Activated T-cell treated with anti-CD3 and anti-CD28 coated beads, Interleukin-2, amount 50 U/mL, for 48 hours (primary cell): ENCODE data around the gene UTP3.
A peak's percentile ranks its signal among the peaks of the same experiment; 100 is the strongest.
"Not testable (repeated sequence)": the region's sequence is repeated elsewhere in the genome, so short reads cannot be mapped to it uniquely, and the experiment has no call there.

Experiments
- DNase-seq, 2 experiments: peaks; one replicate each; pipeline ENCODE4 v3.0.0-alpha.2; 2020

The UTP3 gene

GRCh38 chr4:70718811-70719604 is 30.7 kb downstream of the UTP3 start:
- DNase-seq: no peak

GRCh38 chr4:70721747-70722146 is 33.4 kb downstream of the UTP3 start, which contains the start of gene RUFY3:
Gene RUFY3 (plus strand): TSS chr4:70721964. CDS start chr4:70722574, 610 bp downstream.
- DNase-seq: no peak

- DNase-seq: peak in 1 of 2 experiments; percentile 35
Observed at GRCh38 chr4:70722199-70722791, 34.0 kb downstream of the UTP3 start.

- no peak for DNase-seq
Observed at GRCh38 chr4:70724463-70724862, 36.1 kb downstream of the UTP3 start.

GRCh38 chr4:70725633-70726032 is 37.3 kb downstream of the UTP3 start:
- no peak for DNase-seq

GRCh38 chr4:70726515-70726914 is 38.2 kb downstream of the UTP3 start:
- not testable (repeated sequence) for DNase-seq

- no peak for DNase-seq
Observed at GRCh38 chr4:70728091-70728490, 39.8 kb downstream of the UTP3 start.

GRCh38 chr4:70732878-70733277 is 44.5 kb downstream of the UTP3 start:
- not testable (repeated sequence) for DNase-seq

- no peak for DNase-seq
Observed at GRCh38 chr4:70734168-70734954, 46.0 kb downstream of the UTP3 start.

GRCh38 chr4:70734971-70735370 is 46.6 kb downstream of the UTP3 start:
- no peak for DNase-seq

- DNase-seq: peak; percentile 33 to 45
Observed at GRCh38 chr4:70735915-70736314, 47.6 kb downstream of the UTP3 start.

GRCh38 chr4:70737006-70737405 is 48.7 kb downstream of the UTP3 start:
- DNase-seq: no peak

- no peak for DNase-seq
Observed at GRCh38 chr4:70737409-70737808, 49.1 kb downstream of the UTP3 start.

- DNase-seq: no peak
Observed at GRCh38 chr4:70739496-70740337, 51.4 kb downstream of the UTP3 start.
